Endodermal cell (in vitro differentiated cells): ENCODE measurements around the gene NFAM1. TPM values are rescaled to one million over a fixed set of nuclear protein-coding genes. Genes with fewer than 3 reads are reported as not detected.

Experiments
- DNase-seq: peaks from one replicate; pipeline ENCODE4 v3.0.0-alpha.2; 2017
- H3K27ac ChIP-seq: 2 replicates; pipeline ENCODE4 v1.5.1; 2013; ENCODE audit warnings: mild to moderate bottlenecking, low read depth, low read length, moderate library complexity
- H3K27me3 ChIP-seq: 2 replicates; pipeline ENCODE4 v1.6.1; 2013; ENCODE audit warnings: mild to moderate bottlenecking, low read length, moderate library complexity; ENCODE audit not compliant: insufficient read depth, control insufficient read depth, poor library complexity, severe bottlenecking
- H3K36me3 ChIP-seq: 2 replicates; pipeline ENCODE4 v1.7.0; 2013; ENCODE audit warnings: mild to moderate bottlenecking, low read length, moderate library complexity; ENCODE audit not compliant: control insufficient read depth, insufficient read depth
- H3K4me1 ChIP-seq: one replicate; pipeline ENCODE4 v1.7.0; 2013; ENCODE audit warnings: low read length; ENCODE audit not compliant: control insufficient read depth, insufficient read depth
- H3K4me3 ChIP-seq: 2 replicates; pipeline ENCODE4 v1.5.1; 2013; ENCODE audit warnings: mild to moderate bottlenecking, low read length, moderate library complexity
- H3K9ac ChIP-seq: 2 replicates; pipeline ENCODE4 v1.6.1; 2013; ENCODE audit warnings: mild to moderate bottlenecking, low read length, moderate library complexity; ENCODE audit not compliant: poor library complexity, severe bottlenecking; ENCODE audit errors: extremely low read depth
- H3K9me3 ChIP-seq: 2 replicates; pipeline ENCODE4 v1.6.1; 2013; ENCODE audit warnings: mild to moderate bottlenecking, low read length, moderate library complexity; ENCODE audit not compliant: control insufficient read depth
- H3K27ac Mint-ChIP-seq: 2 replicates; pipeline ENCODE4 v1.8.0; 2020; ENCODE audit warnings: mixed read lengths
- H3K27me3 Mint-ChIP-seq: 2 replicates; pipeline ENCODE4 v1.8.0; 2021; ENCODE audit warnings: mild to moderate bottlenecking, mixed read lengths; ENCODE audit not compliant: insufficient read depth
- H3K36me3 Mint-ChIP-seq: 2 replicates; pipeline ENCODE4 v1.8.0; 2020; ENCODE audit warnings: low read depth, mixed read lengths
- H3K4me1 Mint-ChIP-seq: 2 replicates; pipeline ENCODE4 v1.8.0; 2020; ENCODE audit warnings: mixed read lengths
- H3K4me3 Mint-ChIP-seq: 2 replicates; pipeline ENCODE4 v1.8.0; 2020; ENCODE audit warnings: mild to moderate bottlenecking, moderate library complexity, mixed read lengths
- H3K9me3 Mint-ChIP-seq: 2 replicates; pipeline ENCODE4 v1.8.0; 2020; ENCODE audit warnings: mild to moderate bottlenecking, mixed read lengths
- WGBS, 2 experiments: methylation state at CpG; one replicate each; pipeline versions ENCODE4 v1.1.5 to v1.1.7; 2013; ENCODE audit warnings: missing lambda C conversion rate in 2 of 2, mixed read lengths in 1 of 2; ENCODE audit not compliant: insufficient coverage in 1 of 2, insufficient read length in 1 of 2; 5-methylcytosine and 5-hydroxymethylcytosine counted together
- total RNA-seq, 2 donors: library from RNA; stranded (reverse); fragmentation: NEBNext Ultra II Directional in 1 of 2; extraction: Animal tissue kit (Norgen Biotek cat#: 25700) in 1 of 2; gene quantifications; 2 replicates in 1 of 2; 3 replicates in 1 of 2; pipeline ENCODE4 v1.2.1, GENCODE V29; 2021
- TF ChIP-seq, protein P1 (sequence below): fragments of 200-600 bp; sonication (generic); conservative IDR thresholded peaks from 2 replicates; pipeline ENCODE4 v1.5.0; 2021; ENCODE audit warnings: antibody characterized with exemption, mild to moderate bottlenecking

Gene NFAM1
- total RNA-seq, 2 donors from 2014 or later = 0.92 to 1.1 TPM

DNA sequence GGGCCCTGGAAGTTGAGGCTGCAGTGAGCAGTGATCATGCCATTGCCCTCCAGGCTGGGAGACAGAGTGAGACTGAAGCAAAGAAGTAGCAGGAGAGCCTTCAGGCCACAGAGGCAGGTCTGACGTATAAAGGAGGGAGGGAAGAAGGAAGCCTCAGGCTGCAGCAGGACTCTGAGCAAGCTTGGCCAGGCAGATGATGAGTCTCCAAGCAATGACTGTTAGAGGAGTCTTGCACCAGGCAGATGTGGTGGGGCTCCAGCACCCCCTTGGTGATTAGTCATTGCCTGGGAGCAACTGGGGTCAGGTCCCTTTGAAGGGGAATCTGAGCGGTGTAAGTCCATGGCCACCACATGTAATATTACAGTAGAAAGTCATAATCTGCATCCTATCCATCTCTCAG lies 36.6 kb upstream of the NFAM1 start:
- WGBS, 2 experiments = 96 to 100% methylated on average over 1 to 2 of the region's 2 CpGs
- Mint-ChIP-seq H3K36me3 (no peaks in the 10 kb centered on the region), H3K4me1 (no peaks in the 10 kb centered on the region), H3K9me3 (no peaks in the 10 kb centered on the region), H3K4me3 (no peak overlapping the region), H3K27ac (no peak overlapping the region), H3K27me3 (peaks cover 22% of the 10 kb centered on the region)
- Histone ChIP-seq H3K4me1 (no peaks in the 10 kb centered on the region), H3K27ac (no peak overlapping the region), H3K27me3 (no peaks in the 10 kb centered on the region), H3K9ac (no peak overlapping the region), H3K36me3 (no peaks in the 10 kb centered on the region), H3K4me3 (no peak overlapping the region), H3K9me3 (no peaks in the 10 kb centered on the region)
- no peak for DNase-seq
- TF ChIP-seq, protein P1, sequence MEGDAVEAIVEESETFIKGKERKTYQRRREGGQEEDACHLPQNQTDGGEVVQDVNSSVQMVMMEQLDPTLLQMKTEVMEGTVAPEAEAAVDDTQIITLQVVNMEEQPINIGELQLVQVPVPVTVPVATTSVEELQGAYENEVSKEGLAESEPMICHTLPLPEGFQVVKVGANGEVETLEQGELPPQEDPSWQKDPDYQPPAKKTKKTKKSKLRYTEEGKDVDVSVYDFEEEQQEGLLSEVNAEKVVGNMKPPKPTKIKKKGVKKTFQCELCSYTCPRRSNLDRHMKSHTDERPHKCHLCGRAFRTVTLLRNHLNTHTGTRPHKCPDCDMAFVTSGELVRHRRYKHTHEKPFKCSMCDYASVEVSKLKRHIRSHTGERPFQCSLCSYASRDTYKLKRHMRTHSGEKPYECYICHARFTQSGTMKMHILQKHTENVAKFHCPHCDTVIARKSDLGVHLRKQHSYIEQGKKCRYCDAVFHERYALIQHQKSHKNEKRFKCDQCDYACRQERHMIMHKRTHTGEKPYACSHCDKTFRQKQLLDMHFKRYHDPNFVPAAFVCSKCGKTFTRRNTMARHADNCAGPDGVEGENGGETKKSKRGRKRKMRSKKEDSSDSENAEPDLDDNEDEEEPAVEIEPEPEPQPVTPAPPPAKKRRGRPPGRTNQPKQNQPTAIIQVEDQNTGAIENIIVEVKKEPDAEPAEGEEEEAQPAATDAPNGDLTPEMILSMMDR = no peak

DNA sequence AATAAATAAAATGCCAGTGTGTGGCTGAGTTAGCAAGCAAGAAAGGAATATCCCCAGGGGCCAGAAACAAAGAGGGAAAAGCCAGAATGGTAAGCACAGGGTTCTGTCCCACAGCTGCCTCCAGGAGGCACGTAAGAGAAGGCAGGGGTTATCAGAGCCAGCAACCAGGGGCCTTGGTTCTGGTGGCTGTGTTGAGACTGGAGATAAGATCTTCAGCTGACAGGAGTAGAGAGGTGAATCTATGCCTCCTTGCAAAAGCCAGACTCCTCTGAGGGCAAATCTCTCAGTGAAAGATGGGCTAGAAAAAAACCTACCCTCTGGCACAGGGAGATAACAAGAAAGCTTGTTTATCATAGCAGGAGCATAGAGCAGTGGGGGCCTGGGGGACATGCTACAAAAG lies 29.8 kb upstream of the NFAM1 start:
- no peaks in the 10 kb centered on the region for H3K36me3 ChIP-seq
- Mint-ChIP-seq H3K4me1 (peaks cover 25% of the 10 kb centered on the region), H3K4me3 (no peak overlapping the region), H3K36me3 (no peaks in the 10 kb centered on the region), H3K9me3 (peaks cover 3% of the 10 kb centered on the region), H3K27me3 (peaks cover 11% of the 10 kb centered on the region), H3K27ac (no peak overlapping the region)
- no peaks in the 10 kb centered on the region for H3K27me3 ChIP-seq
- 13 to 50% methylated on average over 1 of the region's 1 CpG for WGBS, 2 experiments
- peaks cover 21% of the 10 kb centered on the region for H3K4me1 ChIP-seq
- H3K9me3 ChIP-seq = no peaks in the 10 kb centered on the region
- no peak for DNase-seq
- TF ChIP-seq, protein P1 = peak; percentile 47
- no peak overlapping the region for H3K27ac ChIP-seq
- no peak overlapping the region for H3K4me3 ChIP-seq
- H3K9ac ChIP-seq = no peak overlapping the region

DNA sequence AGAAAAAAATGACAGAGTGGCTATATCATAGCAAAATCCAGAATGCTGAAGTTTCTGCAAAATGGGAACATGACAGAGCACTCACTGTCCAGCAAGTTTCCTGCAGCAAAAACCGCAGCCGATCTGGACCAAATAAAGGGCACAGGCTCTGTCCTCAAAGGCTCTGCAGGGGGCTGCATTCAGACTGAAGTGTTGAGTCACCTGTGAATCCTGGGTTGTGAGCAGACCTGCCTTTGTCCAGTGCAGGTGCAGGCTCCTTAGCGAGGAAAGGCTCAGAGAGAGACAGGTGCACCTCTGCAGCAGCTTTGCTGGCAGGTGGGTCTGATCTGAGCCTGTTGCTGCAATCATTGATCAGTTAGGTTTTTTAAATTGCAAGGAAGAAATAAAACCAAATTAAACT lies 29.3 kb upstream of the NFAM1 start:
- WGBS, 2 experiments = 41 to 56% methylated on average over 3 of the region's 3 CpGs

More for the DNA sequence above, 29.3 kb upstream of the NFAM1 start:
- peak; percentile 69 for DNase-seq
- peaks cover 21% of the 10 kb centered on the region for H3K4me1 ChIP-seq
- H3K4me3 ChIP-seq = no peak overlapping the region
- no peak overlapping the region for H3K9ac ChIP-seq
- H3K27ac Mint-ChIP-seq = no peak overlapping the region
- no peaks in the 10 kb centered on the region for H3K27me3 ChIP-seq
- peaks cover 13% of the 10 kb centered on the region for H3K27me3 Mint-ChIP-seq
- no peaks in the 10 kb centered on the region for H3K9me3 ChIP-seq
- TF ChIP-seq, protein P1 = no peak
- no peak overlapping the region for H3K27ac ChIP-seq
- no peaks in the 10 kb centered on the region for H3K36me3 ChIP-seq
- no peak overlapping the region for H3K4me3 Mint-ChIP-seq
- peaks cover 25% of the 10 kb centered on the region for H3K4me1 Mint-ChIP-seq
- no peaks in the 10 kb centered on the region for H3K36me3 Mint-ChIP-seq
- peaks cover 4% of the 10 kb centered on the region for H3K9me3 Mint-ChIP-seq
